ENCODE results near the gene NRG2.

NRG2 gene

DNA sequence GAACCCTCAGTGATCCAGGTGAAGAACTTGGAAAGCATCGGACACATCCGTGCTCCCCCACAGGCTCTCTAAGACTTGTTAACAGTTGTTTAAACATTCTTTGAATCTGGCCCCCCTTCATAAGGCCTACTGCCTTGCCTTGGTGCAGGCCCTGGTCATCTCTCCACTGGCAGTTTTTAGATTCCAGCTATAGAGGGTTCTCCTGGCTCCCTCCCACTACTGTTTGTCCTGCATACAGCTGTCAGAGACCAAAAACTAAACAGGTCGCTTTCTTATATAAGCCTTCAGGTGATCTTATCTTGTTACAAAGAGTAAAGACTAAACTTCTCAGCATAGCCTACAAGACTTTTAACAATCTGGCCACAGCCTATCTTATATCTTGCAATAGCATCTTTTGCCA is 32.3 kb downstream of the NRG2 start:
- no peak for DNase-seq (ENCODE audit: low spot score)

GRCh38 chr5:140007311-140007710 is 35.8 kb downstream of the NRG2 start:
- no peak for DNase-seq (ENCODE audit: low spot score)

- DNase-seq (ENCODE audit: low spot score), result no peak
Observed at GRCh38 chr5:140005145-140005591, 37.9 kb downstream of the NRG2 start.

GRCh38 chr5:140004174-140004573 is 38.9 kb downstream of the NRG2 start:
- no peak for DNase-seq (ENCODE audit: low spot score)

- DNase-seq (ENCODE audit: low spot score), result no peak
Observed at GRCh38 chr5:140003519-140003918, 39.6 kb downstream of the NRG2 start.

DNA sequence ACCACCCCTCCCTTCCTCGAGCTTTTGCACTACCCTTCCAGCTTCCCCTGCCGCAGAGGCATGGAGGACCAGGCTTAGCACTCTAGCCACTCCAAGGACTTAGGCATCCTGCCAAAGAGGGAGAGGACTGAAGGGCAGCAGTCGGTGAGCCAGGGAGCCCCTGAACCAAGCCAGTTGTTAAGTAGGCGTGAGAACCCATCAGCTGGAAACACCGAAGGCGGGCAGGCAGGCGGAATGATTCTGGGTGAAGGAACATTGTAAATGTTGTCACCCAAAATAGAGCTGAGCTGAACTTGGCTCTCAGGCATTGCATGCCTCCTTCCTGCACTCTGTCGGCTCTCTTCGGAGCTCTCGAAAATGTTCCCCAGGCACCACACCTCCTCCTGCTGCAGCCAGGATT is 42.8 kb downstream of the NRG2 start:
- no peak for DNase-seq (ENCODE audit: low spot score)

- DNase-seq (ENCODE audit: low spot score), result no peak
Observed at GRCh38 chr5:139998837-139999236, 44.3 kb downstream of the NRG2 start.

DNA sequence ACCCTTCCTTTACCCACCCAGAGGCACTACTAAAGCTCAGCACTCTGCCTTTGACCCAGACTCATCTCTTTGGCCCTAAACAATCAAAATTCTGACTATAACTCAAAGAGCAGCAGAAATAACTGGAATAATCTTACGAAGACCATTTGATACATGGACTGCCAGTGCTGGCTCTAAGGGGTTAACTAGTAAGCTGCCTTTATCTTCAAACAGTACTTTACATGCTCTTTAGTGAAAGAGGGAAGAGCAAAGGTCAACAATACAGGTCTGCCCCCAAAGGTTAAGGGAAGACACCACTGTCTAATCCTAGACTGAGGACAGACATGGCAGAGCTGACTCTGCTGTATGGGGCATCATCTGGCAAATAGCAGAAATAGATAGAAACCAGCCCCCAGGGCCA is 45.8 kb downstream of the NRG2 start:
- DNase-seq (ENCODE audit: low spot score), result no peak

DNA sequence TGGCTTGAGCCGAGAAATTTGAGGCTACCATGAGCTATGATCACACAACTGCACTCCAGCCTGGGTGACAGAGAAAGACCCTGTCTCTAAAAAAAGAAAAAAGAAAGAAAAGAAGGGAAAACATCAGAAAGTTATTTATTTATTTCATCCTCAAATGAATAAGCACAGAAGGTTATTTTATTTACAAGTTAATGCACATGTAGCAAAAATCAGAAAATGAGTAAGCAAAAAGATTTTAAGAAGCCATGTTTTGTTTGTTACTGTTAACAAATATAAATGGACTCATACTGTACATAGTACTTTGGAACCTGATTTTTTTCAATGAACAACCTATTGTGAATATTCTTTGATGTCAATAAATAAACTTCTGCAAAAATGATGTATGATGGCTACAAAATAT is 47.2 kb downstream of the NRG2 start:
- no peak for DNase-seq (ENCODE audit: low spot score)

DNA sequence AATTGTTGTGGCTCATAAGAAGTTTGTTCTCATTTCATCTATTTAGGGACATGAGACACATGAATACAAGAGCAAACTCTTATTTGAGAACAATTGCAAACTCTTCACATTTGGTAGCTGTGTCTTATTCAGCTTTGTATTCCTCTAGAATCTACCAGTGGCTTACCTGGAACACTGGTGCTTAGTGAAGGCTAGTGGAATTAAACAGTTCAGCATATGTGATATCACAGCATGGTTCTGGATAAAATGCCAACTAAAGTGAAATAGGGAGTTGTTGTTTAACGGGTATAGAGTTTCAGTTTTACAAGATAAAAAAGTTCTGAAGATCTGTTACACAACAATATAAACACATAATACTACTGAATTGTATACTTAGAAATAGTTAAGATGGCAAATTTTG is 48.9 kb downstream of the NRG2 start:
- no peak for DNase-seq (ENCODE audit: low spot score)

DNA sequence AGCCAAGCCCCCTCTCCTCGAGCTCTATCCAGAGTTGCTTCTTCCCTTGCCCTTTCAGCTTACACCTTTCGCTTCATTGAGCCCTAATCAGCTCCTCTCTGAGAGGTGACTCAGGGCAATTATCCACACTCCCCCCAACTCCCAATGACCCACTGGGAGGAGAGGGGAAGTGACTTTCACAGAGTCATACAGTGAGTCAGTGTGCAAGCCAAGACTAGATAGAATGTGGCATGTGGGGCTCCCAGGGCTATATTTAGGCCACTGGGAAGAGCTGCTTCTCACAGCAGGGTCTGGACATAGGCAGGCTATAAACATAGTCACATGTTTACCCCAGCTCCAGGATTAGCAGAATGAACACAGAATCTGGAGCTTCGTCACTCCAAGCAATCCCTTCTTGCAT is 57.4 kb downstream of the NRG2 start:
- DNase-seq (ENCODE audit: low spot score), result peak; percentile 18

- no peak for DNase-seq (ENCODE audit: low spot score)
Observed at GRCh38 chr5:139985290-139985689, 57.8 kb downstream of the NRG2 start.

GRCh38 chr5:139984816-139985215 is 58.3 kb downstream of the NRG2 start:
- DNase-seq (ENCODE audit: low spot score), result no peak

- DNase-seq (ENCODE audit: low spot score), result no peak
Observed at GRCh38 chr5:139982975-139983240, 60.2 kb downstream of the NRG2 start.

GRCh38 chr5:139982157-139982974 is 60.7 kb downstream of the NRG2 start:
- no peak for DNase-seq (ENCODE audit: low spot score)

GRCh38 chr5:139980765-139981164 is 62.3 kb downstream of the NRG2 start:
- no peak for DNase-seq (ENCODE audit: low spot score)

GRCh38 chr5:139979943-139980342 is 63.2 kb downstream of the NRG2 start:
- no peak for DNase-seq (ENCODE audit: low spot score)

- no peak for DNase-seq (ENCODE audit: low spot score)
Observed at GRCh38 chr5:139979518-139979917, 63.6 kb downstream of the NRG2 start.

DNA sequence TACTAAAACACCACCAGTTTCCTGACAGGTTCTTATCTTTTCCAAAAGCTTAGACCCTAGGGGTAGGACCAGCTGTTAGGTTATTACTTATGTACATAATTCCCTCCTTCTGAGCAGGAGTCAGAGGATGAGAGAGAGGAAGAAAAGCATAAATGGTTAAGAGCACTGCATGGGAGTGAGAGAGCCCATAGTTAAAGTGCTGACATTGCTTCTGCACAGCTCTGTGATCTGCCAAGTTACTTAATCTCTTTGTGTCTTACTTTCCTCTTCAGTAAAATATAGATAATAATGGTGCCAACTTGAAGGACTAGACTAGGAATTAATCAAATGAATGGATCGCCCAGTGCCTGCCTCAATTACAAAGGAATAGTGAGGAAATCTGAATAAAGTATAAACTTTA is 66.4 kb downstream of the NRG2 start:
- no peak for DNase-seq (ENCODE audit: low spot score)

- DNase-seq (ENCODE audit: low spot score), result no peak
Observed at GRCh38 chr5:139975942-139976341, 67.2 kb downstream of the NRG2 start.

- DNase-seq (ENCODE audit: low spot score), result no peak
Observed at GRCh38 chr5:139975306-139975705, 67.8 kb downstream of the NRG2 start.

DNA sequence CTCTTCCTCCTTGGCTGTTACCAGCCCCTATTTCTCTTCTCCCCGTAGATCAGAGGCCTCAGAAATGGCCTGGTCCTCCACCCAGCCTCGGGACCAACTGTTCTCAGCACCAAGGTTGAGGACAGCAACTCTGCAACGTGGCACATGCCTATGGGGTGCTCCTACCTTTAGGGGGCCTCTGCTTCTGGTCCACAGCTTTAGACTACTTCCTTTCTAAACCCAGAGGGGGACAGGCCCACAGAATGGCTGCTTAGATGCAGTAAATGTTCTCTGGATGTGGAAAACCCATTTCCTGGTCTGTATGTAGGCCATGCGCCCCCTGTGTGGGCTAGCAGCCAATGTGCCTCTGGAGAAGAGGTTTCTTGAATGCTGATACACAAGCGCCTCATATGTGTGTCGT is 68.4 kb downstream of the NRG2 start:
- DNase-seq (ENCODE audit: low spot score), result no peak

- DNase-seq (ENCODE audit: low spot score), result no peak
Observed at GRCh38 chr5:139971202-139971725, 71.8 kb downstream of the NRG2 start.

DNA sequence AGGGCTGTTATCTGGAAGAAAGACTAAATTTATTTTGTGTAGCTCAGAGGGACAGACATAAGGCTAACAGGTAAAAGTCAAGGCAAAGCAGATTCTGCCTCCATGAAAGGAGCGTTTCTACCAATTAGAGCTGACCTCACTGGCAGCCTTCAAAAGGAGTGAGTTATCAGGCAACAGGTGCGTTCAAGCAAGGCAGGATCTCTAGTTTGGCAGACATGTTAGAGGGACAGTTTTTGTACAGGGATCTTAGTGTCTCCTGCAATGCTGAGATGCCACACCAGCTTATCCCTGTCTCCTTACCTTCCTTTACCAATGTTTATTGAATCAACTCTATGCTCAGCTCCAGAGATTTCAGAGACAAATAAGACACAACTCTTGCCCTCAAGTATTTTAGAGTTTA is 73.8 kb downstream of the NRG2 start:
- DNase-seq (ENCODE audit: low spot score), result no peak

Data from LoVo (cell line).